ENCODE data around the gene SCUBE3. TPM values are rescaled to one million over a fixed set of nuclear protein-coding genes. Genes with fewer than 3 reads are reported as not detected.

Gene SCUBE3
- total and polyA plus RNA-seq, 2 of the 13 experiments (the other 11 are each of a cell fraction or from before 2014, with no cell fraction given), result not detected

DNA sequence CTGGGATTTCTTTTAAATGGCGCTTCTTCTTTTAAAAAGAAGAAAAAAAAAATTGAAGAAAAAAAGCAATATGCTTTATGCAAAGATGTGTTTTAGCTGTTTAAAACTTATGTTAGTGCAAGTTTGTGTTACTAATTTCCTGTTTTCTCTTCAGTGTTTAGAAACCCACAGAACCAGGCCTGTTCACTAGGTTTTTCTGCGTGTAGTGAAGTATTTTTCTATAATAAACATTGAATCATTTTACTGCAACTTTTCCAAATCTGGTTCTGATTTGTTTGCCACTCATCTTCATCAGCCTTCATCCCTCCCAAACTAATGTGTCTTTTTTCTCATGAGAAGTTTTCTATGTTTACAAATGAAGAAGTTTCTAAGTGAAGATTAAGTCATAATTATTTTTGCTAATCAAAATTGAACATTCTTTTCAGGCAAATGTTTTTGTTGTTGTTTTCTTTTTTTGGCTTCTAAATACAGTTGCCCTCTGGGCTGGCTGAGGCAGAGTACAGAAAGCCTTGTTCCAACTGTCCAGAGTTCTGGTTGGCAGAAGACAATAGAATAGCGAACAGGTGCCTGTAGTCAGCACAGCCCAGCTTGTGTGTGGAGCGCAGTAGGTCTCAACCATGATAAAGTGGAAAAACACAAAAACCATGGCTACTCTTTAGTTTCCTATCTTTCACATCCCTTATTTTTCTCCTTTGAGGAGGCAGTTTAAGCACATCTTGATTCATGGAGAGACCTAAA is 60.2 kb downstream of the SCUBE3 start (continued):
- TF ChIP-seq ATAD3A (CRISPR knock-in tag; IDR thresholded peaks at IDR 0.05) (no peak), RFX1 (IDR thresholded peaks at IDR 0.05) (no peak), ZMYM3 (CRISPR knock-in tag; IDR thresholded peaks at IDR 0.05) (no peak), JDP2 (CRISPR knock-in tag; IDR thresholded peaks at IDR 0.05; ENCODE audit: borderline replicate concordance) (no peak), MAFK (conservative IDR thresholded peaks at IDR 0.05 in 1 of 2, IDR thresholded peaks at IDR 0.05 in 1 of 2; ENCODE audit: low read length in 2 of 2) (no peak), SRF (IDR thresholded peaks at IDR 0.05; ENCODE audit: low read depth, low read length) (no peak)
- TF ChIP-seq, protein P1, sequence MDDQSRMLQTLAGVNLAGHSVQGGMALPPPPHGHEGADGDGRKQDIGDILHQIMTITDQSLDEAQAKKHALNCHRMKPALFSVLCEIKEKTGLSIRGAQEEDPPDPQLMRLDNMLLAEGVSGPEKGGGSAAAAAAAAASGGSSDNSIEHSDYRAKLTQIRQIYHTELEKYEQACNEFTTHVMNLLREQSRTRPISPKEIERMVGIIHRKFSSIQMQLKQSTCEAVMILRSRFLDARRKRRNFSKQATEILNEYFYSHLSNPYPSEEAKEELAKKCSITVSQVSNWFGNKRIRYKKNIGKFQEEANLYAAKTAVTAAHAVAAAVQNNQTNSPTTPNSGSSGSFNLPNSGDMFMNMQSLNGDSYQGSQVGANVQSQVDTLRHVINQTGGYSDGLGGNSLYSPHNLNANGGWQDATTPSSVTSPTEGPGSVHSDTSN (CRISPR knock-in tag; IDR thresholded peaks at IDR 0.05; ENCODE audit: borderline replicate concordance), result no peak
- TF ChIP-seq, protein P2, sequence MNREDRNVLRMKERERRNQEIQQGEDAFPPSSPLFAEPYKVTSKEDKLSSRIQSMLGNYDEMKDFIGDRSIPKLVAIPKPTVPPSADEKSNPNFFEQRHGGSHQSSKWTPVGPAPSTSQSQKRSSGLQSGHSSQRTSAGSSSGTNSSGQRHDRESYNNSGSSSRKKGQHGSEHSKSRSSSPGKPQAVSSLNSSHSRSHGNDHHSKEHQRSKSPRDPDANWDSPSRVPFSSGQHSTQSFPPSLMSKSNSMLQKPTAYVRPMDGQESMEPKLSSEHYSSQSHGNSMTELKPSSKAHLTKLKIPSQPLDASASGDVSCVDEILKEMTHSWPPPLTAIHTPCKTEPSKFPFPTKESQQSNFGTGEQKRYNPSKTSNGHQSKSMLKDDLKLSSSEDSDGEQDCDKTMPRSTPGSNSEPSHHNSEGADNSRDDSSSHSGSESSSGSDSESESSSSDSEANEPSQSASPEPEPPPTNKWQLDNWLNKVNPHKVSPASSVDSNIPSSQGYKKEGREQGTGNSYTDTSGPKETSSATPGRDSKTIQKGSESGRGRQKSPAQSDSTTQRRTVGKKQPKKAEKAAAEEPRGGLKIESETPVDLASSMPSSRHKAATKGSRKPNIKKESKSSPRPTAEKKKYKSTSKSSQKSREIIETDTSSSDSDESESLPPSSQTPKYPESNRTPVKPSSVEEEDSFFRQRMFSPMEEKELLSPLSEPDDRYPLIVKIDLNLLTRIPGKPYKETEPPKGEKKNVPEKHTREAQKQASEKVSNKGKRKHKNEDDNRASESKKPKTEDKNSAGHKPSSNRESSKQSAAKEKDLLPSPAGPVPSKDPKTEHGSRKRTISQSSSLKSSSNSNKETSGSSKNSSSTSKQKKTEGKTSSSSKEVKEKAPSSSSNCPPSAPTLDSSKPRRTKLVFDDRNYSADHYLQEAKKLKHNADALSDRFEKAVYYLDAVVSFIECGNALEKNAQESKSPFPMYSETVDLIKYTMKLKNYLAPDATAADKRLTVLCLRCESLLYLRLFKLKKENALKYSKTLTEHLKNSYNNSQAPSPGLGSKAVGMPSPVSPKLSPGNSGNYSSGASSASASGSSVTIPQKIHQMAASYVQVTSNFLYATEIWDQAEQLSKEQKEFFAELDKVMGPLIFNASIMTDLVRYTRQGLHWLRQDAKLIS (CRISPR knock-in tag; IDR thresholded peaks at IDR 0.05), result no peak
